GM19328 (cell line): ENCODE measurements around the gene KRT73.

Experiments
- ATAC-seq: cut with Tn5 transposase; IDR thresholded peaks from one replicate; pipeline ENCODE4 v1.9.1; 2021; ENCODE audit warnings: mild to moderate bottlenecking, moderate library complexity; ENCODE audit not compliant: unreplicated experiment

Gene KRT73

DNA sequence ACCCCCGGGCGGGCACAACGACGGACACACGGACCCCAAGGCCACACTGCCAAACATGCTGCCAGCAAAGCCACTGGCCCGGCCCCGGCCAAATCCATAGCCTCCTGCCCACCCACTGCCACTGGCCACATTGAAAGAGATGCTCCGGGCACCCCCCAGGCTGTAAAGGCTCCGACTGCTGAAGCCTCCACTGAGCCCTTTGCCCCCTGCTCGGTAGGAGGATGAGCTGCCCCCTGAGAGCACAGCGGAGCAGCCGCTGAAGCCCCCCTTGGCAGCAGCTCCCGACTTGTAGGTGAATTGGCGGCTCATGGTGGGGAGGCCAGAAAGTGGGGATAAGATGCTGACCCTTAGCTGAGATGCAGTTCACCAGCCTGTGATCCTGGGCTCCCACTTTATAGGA lies at the start of gene KRT73:
KRT73 (minus strand) TSS at position 344 of the 400 bp plus-strand sequence; CDS start at position 309, 35 bp downstream.
- ATAC-seq, result no peak

DNA sequence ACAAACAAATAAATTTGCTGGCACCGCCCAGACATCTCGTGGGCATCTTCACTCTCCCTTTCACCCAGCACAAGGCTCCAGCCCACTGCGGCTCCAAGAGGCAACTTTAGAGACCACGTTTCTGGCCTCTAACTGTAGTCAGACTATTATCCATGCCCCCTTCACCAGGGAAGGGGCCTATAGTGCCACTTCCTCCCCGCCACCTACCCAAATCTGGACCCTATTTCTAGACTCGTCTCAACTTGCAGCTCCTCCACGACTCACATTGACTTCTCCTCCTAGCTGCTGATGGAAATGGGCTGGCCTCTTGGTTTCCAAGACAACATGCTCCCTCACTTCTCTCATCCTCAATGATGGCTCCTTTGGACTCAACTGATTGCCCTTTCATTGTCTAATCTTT lies 49.6 kb upstream of the KRT73 start:
- ATAC-seq, result no peak

DNA sequence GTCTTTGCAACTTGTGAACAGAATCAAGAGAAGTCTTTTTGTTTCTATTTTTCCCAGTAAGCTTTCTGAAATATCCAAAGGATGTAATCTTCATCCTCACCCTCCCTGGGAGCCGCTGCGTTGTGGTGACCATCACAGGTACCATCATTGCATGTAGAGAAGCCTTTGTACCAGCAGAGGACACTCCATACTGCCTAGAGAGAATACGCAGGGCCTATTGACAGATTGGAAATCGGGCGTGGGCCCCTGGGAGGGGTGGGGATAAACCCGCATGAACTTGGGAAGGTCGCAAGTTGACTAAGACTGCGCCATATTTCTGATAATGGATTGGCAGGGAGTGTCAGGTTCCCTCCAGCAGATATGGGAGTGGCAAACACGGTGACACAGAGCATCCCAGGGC lies 49.1 kb upstream of the KRT73 start:
- no peak for ATAC-seq

DNA sequence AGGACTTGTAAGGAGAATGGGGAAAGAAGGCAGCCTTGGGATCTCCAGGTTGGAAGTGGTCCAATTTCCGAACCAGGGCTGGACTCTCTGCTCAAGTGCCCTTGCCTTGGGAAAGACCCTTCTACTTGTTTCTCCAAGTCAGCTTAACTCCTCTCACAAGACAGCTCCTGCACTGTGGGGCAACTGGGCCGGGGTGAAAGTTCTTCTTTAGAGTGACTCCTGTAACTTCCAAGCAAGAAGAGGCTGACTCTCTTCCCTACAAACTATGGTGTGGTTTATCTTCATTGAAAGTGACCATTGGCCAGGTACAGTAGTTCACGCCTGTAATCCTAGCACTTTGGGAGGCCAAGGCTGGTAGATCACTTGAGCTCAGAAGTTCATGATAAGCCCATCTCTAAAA lies 48.1 kb upstream of the KRT73 start:
- no peak for ATAC-seq

DNA sequence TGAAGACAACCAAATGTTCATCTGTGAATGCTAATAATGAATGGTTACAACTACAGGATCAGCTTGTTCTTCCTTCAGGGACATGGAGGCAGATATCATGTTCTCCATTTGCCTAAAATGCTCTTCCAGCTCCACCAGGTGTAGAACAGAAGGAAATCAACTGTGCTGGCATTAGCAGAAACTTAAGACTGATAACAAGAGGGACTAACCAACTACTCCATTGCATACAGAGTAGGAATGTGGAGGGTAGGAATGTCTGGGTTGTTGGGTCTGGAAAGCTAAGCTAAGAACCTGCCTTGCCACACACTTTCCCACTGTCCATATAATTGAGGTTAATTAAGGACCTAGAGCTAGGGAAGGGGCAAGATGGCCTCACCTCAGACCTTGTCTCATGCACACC lies 45.1 kb upstream of the KRT73 start:
- ATAC-seq, result no peak

DNA sequence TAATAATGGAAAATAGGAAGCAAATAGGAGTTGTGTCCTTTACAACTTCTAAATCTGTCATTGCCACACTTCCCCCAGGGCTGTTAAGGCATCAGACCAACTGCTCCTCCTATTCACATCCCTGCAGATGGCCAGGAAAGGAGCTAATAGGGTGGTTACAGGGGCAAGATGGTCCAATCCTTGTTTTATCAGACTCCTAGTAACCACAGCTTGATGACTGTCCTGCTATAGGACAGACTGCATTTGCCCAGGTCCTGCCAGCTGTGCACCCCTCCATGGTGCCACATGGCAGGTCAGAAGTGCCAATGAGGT lies 44.5 kb upstream of the KRT73 start:
- ATAC-seq, result no peak

DNA sequence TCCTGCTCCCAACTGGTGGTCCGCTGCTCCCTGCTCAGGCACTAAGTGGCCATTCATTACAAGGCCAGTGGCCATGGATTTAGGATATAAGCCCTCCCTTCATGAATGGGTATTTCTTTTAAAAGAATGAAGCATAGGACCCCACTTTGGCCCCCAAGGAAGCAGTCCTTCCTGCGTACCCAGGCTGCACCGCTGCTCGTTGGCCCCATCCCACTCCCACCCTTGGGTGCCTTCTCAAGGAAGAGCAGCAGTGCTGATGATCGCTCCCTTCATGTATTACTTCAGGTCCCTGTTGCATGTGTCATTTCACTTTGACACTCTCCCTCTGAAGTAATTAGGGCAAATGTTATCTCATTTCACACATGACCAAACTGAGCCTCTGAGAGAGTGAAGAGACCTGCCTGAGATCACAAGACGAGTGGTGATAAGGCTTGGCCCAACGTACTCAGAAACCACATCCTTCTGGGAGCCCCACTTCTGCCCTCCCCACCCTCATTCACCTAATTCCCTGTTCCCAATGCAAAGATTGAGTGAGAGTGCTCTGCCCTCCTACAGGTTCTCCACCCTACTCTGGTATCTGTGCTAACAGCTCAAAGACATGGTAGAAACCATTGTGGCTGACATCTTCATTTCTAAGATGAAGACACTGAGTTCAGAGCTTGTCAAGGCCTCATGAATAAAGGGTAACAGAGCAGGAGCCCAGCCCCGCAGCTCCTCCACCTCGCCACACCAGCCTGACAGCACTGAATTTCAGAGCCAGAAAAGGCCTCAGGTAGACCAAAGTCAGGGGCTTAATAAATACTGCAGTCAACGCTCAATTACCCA lies 43.9 kb upstream of the KRT73 start:
- ATAC-seq, result no peak

DNA sequence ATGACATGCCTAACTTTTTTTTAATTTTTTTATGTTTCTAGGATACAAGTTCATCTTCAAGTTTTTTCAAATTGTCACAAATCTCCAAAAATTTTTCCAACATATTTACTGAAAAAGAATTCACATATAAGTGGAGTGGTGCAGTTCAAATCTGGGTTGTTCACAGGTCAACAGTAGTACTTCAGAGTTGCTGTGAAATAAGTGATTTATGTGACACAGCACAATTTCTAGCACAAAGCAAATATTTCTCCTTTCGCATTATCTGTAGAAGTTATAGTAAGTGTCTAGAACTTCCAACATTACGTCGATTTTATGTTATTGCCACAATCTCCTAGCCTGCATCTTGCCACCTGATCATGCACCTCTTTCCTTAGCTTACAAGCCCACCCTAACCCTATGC lies 43.3 kb upstream of the KRT73 start:
- ATAC-seq, result no peak

DNA sequence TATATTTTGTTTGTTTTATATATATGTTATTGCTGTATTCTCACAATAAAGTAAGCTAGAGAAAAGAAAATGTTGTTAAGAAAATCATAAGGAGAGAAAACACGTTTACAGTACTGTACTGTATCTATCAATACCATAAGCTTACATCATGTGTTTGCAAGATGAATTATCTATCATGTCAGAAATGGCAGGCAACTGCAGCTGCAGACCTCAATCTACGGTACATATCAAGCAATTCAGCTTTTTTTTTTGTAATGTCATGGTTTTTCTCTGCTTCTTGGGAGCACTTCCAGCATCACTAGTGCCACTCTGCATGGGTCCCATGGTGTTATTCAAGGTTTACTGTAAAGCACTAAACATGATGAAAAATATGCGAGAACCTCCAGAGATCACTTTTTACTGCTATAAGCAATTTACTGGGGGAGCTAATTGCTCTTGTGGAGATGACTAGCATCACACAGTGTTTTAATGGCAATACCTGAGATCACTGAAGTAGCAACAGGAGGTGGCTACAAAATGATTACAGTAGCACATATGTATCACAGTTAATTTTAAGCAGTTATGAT lies 42.7 kb upstream of the KRT73 start:
- no peak for ATAC-seq

DNA sequence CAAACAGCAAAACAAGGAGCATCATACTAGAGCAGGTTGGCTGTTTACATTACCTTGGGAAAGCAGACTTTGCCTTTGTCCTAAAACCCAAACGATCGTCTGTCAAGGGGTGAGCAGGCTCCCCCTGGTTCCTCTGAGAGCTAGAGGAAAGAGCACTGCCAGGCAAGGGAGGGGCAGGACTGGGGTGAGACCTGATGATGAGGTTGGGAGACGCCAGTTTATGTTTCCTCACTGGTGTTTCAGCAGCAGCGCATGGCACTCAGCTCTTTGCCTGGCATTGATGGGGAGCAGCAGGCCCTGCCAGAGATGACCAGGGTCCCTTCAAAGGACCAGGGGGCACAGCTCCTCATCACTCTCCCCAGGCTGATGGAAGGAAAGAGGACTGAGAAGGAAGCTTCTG lies 41.6 kb upstream of the KRT73 start:
- ATAC-seq, result no peak

DNA sequence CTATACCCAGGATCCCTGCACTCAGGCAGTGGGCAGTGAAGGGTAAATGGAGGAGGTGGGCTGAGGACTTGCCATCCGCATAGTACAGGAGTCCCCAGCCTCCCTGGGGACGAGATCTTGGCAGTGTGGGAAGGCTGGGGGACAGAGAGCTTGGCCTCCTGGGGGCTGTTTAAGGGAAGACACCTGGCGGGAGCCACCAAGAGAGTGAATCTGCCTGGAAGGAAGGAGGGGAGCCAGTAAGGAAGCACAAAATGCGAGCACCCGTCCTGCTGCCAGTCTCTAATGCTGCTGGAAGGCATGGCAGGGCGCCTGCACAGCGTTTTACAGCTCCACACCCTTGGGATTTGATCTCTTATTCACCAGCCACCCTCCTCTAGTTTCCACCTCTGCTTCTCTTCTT lies 41.0 kb upstream of the KRT73 start:
- no peak for ATAC-seq

DNA sequence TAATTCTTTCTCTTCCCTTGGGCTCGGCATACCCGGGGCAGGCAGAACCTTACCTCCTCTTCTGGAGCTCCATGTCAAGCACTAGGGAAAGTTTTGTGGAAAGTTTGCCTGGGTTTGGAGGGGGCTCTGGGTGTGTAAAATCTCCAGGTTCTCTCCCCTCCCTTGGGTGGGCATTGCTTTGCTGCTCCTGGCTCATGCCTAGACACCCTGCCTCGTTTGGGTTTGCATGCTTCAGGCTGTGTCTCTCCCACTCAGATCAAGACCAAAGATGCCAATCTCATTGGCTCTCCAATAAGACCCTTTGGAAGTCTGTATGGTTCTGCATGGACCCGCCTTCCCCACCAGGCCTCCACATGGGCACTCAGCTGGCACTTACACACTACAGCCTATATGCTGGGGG lies 39.8 kb upstream of the KRT73 start:
- no peak for ATAC-seq

DNA sequence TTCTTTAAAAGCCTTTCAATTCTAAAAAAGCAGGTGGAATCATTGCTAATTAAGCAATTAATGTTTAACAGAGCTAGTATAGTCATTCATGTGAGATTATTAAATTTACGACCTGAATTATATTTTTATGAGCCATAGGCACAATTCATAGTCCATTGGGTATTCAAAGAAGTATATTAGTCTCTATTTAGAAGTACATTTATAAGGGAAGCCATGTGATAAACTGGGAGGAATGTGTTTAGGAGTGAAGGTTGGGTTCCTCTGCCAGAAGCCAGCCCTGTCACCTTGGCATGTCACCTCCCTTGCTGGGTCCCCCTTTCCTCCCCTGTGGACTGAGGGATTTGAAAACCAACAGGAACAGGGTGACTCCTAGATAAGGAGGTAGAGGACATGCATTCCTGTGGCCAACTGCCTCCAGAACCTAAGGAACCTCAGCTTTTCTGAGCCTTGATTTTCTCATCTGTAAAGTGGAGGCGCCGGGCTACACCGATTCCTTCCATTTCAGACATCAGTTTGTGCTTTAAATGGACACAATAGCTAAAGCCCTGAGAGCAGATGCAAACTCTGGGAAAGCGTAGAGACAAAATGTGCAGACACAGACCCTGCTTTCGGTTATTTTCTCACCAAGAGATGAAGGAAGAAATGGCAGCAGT lies 39.0 kb upstream of the KRT73 start:
- no peak for ATAC-seq

DNA sequence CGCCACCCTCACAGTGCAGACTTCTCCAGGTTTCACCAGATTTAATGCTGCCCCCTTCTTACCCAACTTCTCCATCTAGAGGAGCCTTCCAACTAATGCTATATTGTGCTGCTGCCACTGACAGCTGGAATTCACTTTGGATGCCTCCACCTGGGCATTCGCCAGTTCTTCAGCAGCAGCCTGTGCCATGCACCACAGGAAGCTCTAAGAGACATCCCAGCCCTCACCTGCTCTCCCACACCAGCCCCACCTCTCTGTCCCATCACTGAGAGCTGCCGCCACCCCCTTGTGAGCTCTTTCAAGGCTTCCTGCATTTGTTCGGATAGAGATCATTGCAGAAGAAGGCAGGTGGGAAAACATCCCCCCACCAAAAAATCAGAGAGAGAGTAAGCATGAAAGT lies 38.3 kb upstream of the KRT73 start:
- no peak for ATAC-seq

DNA sequence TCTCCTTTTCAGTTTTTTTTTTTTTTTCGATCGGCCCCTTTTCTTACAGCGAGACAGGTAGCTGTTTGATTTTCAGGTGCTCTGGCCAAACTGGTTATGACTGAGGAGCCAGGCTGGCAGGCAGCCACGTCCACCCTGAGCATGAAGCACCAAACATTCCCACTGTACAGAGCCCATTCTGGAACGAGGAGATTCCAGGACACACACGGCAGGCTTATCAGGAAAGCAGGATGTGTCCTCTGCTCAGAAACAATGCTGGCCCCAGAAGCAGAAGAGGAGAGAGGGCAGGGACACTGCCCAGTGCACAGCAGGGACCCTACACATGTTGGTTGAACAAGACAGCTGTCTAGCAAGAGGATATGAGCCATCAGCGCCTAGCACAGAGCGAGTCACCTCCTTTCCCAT lies 37.4 kb upstream of the KRT73 start:
- no peak for ATAC-seq

DNA sequence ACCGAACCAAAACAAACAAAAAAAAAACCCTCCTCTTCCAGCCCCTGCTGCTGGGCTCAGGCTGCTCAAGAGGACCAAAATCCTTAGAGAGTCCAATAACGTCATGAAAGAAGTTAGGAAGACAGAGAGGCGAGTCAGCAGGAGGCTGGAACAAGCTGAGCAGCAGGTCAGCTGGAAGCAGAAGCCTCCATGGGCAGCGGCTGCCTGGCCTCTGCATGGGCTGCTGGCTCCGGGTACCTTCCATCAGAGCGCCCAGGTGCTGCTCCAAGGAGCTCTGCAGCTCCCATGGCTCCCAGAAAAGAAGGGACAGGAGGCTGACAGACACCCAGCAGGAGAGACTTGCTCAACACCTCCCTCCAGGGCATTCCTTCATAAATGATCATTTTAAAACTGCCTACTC lies 36.9 kb upstream of the KRT73 start:
- no peak for ATAC-seq

DNA sequence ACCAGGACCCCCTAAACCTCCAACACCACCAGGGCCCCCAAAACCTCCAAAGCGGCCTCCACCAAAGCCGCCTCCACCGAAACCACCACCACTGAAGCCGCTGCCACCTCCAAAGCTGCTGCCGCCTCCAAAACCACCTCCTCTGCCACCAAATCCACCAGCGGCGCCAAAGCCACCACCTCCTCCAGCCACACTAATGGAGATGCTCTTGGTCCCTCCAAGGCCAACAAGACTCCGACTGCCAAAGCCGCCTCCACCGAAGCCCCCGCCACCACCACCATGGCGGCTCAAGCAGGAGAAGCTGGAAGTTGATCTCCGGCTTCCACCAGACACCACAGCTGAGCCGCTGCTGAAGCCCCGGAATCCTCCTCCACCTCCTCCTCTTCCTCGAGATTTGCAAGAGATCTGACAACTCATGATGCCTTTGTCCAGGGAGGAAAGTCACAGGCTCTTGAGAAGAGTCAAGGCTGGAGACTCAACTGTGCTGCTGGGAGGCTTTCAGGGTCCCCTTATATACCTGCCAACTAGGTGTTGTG lies 33.4 kb upstream of the KRT73 start, which contains the start of gene KRT2:
KRT2 (minus strand) TSS at position 486 of the 536 bp plus-strand sequence; CDS start at position 417, 69 bp downstream.
- no peak for ATAC-seq

DNA sequence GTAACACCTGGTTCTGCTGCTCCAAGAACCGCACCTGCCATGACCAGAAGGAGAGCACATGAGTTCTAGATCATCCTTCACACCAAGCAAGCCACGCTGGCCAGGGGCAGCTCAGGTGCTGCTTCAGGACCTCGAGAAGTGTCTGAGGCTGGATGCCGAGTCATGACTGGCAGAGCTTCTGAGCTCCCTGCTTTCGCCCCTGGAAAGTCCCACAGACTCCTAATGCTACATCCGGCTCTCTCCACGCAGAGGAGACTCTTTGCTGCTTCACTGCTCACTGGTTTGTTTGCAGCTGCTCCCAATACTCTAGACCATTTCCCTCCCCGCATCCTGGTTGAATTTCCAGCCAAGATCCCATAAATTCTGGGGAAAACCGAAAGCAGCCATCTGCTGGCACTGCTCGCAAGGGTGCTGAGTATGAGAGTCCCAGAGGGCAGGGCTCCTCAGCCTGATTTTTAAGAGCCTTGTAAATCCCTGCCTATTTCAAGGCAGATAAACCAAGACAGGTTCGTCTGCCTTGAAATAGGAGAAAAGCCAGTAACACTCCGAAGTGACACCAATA lies 32.2 kb upstream of the KRT73 start:
- no peak for ATAC-seq

DNA sequence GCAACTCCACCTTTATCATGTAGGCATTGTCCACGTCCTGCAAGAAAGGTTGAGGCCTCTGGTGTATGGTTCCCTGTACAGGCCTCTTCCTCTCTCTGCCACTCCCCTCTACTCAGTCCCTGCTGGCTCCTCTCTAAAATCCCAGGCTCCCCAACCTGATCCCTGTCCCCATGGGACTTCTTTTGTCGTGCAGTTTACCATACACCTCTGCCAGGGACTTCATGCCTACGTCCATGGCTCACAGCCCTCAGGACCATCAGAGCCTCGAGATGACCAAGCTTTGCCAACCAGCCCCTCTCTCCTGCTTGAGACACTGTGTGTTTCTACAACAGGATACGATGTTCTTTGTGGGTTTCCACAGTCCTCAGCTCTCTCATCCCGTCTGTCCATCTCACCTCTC lies 30.7 kb upstream of the KRT73 start:
- no peak for ATAC-seq

DNA sequence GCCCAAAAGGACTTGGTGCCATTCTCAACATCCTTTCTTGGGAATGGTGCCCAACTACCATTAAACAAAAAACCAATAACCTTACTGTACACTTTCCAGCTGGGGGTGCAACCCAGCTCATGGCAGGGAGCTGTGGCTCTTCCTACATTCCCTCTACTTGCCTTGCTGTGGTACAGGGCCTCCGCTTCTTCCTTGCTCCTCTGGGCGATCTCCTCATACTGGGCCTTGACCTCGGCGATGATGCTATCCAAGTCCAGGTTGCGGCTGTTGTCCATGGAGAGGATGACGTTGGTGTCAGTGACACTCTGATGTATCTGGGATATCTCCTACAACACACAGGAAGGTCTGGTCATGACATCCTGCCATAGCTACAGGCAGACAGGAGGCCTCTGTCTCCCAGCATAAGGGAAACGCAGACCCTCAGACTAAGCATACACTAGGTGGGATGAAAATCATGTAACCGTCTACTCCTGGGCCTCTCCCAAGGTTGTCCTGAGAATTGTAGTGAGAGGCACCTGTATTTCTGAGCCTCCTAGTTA lies 29.7 kb upstream of the KRT73 start:
- no peak for ATAC-seq

DNA sequence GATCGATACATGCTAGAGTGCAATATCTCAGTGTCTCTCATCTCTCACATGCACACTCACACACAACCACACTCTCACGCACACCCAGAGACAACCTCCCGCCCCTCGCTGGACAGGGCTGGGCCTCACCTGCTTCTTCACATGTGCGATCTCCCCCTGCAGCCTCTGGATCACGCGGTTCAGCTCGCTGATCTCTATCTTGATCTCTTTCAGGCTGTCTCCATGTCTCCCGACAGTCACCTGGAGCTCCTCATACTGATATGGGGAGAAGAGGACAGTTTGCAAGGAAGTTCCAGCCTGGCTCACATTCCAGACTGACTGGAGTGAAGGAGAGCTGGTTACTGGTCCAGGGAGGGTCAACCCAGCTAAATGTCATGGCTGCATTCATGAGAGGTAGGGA lies 29.2 kb upstream of the KRT73 start:
- ATAC-seq, result no peak
